ENCODE measurements around the gene STXBP5. TPM values are rescaled to one million over a fixed set of nuclear protein-coding genes. Genes with fewer than 3 reads are reported as not detected.

STXBP5 gene
- total RNA-seq, 4 donors from 2014 or later: 25.6 to 40.0 (median 30.4) TPM

- intact Hi-C loops (cut with DNase I): no loop called here
- no peak for DNase-seq
Measured at GRCh38 chr6:147209762-147210449, 5.7 kb downstream of the STXBP5 start.

GRCh38 chr6:147211349-147211748 lies 7.1 kb downstream of the STXBP5 start:
- WGBS, 2 donors: 90 to 97% methylated on average over 2 of the region's 2 CpGs
- TF ChIP-seq POLR2A (IDR thresholded peaks at IDR 0.05) (no peak), CTCF (IDR thresholded peaks at IDR 0.05) (no peak)
- H3K27ac ChIP-seq: no peak overlapping the region
- no peak overlapping the region for H3K4me3 ChIP-seq
- no peaks in the 10 kb centered on the region for H3K9me3 ChIP-seq
- intact Hi-C loops (cut with DNase I): no loop called here
- peaks cover 0 to 25% (median 0%) of the 10 kb centered on the region in 3 donors for H3K4me1 ChIP-seq
- H3K27me3 ChIP-seq: no peaks in the 10 kb centered on the region
- H3K36me3 ChIP-seq: peaks cover 0 to 7% (median 0%) of the 10 kb centered on the region in 3 donors
- DNase-seq: no peak

More at GRCh38 chr6:147209762-147210449, 5.7 kb downstream of the STXBP5 start:
- no peaks in the 10 kb centered on the region for H3K9me3 ChIP-seq
- peaks cover 5 to 39% (median 5%) of the 10 kb centered on the region in 3 donors for H3K4me1 ChIP-seq
- peaks cover 0 to 7% (median 0%) of the 10 kb centered on the region in 3 donors for H3K36me3 ChIP-seq
- H3K27me3 ChIP-seq: no peaks in the 10 kb centered on the region
- 91 to 93% methylated on average over 2 of the region's 2 CpGs for WGBS, 2 donors
- H3K4me3 ChIP-seq: no peak overlapping the region
- H3K27ac ChIP-seq: no peak overlapping the region
- TF ChIP-seq POLR2A (IDR thresholded peaks at IDR 0.05) (no peak), CTCF (IDR thresholded peaks at IDR 0.05) (no peak)

DNA sequence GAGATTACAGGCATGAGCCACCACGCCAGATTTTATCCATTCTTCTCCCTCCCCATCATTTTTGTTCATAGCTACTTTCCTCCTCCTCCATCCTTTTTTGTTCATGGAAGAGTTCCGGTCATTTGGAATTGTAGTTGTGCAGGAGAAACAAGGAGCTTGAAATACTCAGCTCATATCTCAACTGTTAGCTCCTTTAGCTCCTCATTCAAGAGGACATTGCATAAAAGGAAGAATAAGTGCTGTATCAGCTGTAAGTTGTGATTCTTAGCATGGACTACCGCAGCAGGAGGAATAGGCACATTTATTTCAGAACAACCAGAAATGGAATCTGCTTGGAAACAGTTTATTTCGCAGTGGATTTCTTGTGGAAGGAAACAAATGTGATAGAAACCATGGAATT lies 7.6 kb downstream of the STXBP5 start:
- Histone ChIP-seq H3K27ac (no peak overlapping the region), H3K9me3 (no peaks in the 10 kb centered on the region), H3K36me3 (peaks cover 0 to 7% (median 0%) of the 10 kb centered on the region in 3 donors), H3K4me3 (no peak overlapping the region), H3K4me1 (peaks cover 0 to 20% (median 0%) of the 10 kb centered on the region in 3 donors), H3K27me3 (no peaks in the 10 kb centered on the region)
- TF ChIP-seq CTCF (IDR thresholded peaks at IDR 0.05): no peak
- TF ChIP-seq POLR2A (IDR thresholded peaks at IDR 0.05): no peak
- intact Hi-C loops (cut with DNase I): no loop called here
- DNase-seq: no peak
- 95 to 97% methylated on average over 4 of the region's 4 CpGs for WGBS, 2 donors

DNA sequence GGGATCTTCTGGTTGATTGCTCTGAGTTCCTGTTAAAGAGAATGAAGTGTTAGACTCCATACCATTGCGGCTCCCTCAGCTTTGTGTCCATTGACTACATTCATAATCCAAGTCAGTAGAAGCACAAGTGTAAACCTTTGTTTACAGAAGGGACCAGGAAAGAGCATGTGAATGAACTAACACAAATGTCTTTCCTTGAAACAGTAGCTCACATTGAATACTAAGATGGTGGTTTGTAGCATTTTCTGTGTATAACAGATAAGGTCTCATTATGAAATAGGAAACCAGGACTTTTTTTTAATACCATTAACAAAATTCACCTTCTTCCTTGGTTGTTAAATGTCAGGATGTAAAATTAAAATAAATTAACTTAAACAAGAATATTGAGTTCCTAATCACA lies 8.4 kb downstream of the STXBP5 start:
- no peaks in the 10 kb centered on the region for H3K9me3 ChIP-seq
- no peak overlapping the region for H3K4me3 ChIP-seq
- intact Hi-C loops (cut with DNase I): no loop called here
- no peak overlapping the region for H3K27ac ChIP-seq
- H3K4me1 ChIP-seq: peaks cover 0 to 14% (median 0%) of the 10 kb centered on the region in 3 donors
- no peaks in the 10 kb centered on the region for H3K27me3 ChIP-seq
- DNase-seq: no peak
- 92 to 100% methylated on average over 1 of the region's 1 CpG for WGBS, 2 donors
- TF ChIP-seq POLR2A (IDR thresholded peaks at IDR 0.05) (no peak), CTCF (IDR thresholded peaks at IDR 0.05) (no peak)
- H3K36me3 ChIP-seq: peaks cover 0 to 7% (median 0%) of the 10 kb centered on the region in 3 donors

DNA sequence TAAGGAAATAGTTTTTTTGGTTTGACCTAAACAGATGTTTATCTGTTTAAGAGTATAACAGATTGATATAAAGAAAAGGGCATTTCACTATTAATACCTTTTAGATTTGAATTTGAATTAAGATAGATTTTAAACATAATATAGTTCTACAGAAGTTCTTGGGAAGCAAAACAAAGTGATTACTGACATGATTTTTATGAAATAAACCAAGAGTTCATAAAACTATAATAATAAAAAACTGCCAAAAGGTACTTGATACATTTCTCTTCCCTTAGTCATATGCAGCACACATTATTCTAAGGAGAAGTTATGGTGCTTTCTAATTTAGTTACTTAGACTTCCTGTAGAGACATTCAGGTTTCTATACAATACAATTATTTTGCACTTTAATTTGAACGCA lies 9.6 kb downstream of the STXBP5 start:
- Histone ChIP-seq H3K27ac (no peak overlapping the region), H3K27me3 (no peaks in the 10 kb centered on the region), H3K36me3 (peaks cover 0 to 11% (median 0%) of the 10 kb centered on the region in 3 donors), H3K9me3 (no peaks in the 10 kb centered on the region), H3K4me1 (peaks cover 0 to 4% (median 0%) of the 10 kb centered on the region in 3 donors), H3K4me3 (no peak overlapping the region)
- intact Hi-C loops (cut with DNase I): no loop called here
- no peak for DNase-seq
- TF ChIP-seq CTCF (IDR thresholded peaks at IDR 0.05): no peak
- 0 to 36% methylated on average over 1 of the region's 1 CpG for WGBS, 2 donors

Data from esophagus squamous epithelium (tissue), 5 donors.